Measurements from ENCODE around the gene KIAA0586. TPM values are rescaled to one million over a fixed set of nuclear protein-coding genes. Genes with fewer than 3 reads are reported as not detected.
A peak's percentile ranks its signal among the peaks of the same experiment; 100 is the strongest.

Gene KIAA0586
- total RNA-seq, 1 experiment from 2014 or later, result 26.2 TPM

DNA sequence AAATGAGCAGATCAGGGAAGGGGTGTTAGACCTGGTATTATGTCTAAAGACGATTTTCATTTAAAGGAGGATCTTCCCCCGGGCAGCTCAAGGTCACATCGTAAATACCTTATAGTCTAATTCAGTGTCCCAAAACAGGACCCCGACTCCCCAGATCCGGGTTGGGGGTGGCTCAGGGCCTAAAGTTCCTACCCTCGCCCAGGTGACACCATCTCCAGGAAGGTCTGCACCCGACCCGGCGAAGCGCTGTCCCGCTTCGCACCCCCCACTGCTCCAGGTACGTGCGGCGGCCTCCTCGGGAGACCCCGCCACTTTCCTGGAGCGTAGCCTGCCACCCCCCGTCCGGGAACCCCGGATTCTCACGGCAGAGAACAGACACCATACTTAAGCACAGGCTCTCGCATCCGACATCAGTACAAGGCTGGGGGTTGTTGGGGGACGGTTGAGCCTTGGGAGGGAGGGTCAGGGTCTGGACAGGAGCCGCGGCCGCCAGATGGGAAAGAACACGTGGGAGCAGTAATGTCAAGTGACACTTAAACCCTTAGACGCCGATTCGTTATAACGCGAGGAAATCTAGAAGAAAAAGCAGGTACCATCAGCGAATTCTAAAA is 744 bp upstream of the KIAA0586 start:
- Mint-ChIP-seq H3K36me3 (ENCODE audit: insufficient read depth, unreplicated experiment) (peaks cover 51% of the 10 kb centered on the region), H3K9me3 (ENCODE audit: unreplicated experiment) (no peaks in the 10 kb centered on the region), H3K27ac (ENCODE audit: low read depth, unreplicated experiment) (peak overlapping the region; percentile 96), H3K4me3 (ENCODE audit: unreplicated experiment) (peak overlapping the region; percentile 85), H3K4me1 (ENCODE audit: insufficient read depth, unreplicated experiment) (peaks cover 22% of the 10 kb centered on the region), H3K27me3 (ENCODE audit: insufficient read depth, unreplicated experiment) (no peaks in the 10 kb centered on the region)
- intact Hi-C loops (cut with micrococcal nuclease), result no loop called here
- CTCF ChIA-PET, result interaction anchor here (0.6 to 0.7 kb wide), 2 partner anchors 100 to 1356 kb away, joined by 3 to 4 read pairs; no protein-coding TSS in a partner anchor
- TF ChIP-seq, protein P1, sequence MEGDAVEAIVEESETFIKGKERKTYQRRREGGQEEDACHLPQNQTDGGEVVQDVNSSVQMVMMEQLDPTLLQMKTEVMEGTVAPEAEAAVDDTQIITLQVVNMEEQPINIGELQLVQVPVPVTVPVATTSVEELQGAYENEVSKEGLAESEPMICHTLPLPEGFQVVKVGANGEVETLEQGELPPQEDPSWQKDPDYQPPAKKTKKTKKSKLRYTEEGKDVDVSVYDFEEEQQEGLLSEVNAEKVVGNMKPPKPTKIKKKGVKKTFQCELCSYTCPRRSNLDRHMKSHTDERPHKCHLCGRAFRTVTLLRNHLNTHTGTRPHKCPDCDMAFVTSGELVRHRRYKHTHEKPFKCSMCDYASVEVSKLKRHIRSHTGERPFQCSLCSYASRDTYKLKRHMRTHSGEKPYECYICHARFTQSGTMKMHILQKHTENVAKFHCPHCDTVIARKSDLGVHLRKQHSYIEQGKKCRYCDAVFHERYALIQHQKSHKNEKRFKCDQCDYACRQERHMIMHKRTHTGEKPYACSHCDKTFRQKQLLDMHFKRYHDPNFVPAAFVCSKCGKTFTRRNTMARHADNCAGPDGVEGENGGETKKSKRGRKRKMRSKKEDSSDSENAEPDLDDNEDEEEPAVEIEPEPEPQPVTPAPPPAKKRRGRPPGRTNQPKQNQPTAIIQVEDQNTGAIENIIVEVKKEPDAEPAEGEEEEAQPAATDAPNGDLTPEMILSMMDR (IDR thresholded peaks at IDR 0.05; ENCODE audit: unreplicated experiment), result no peak
- BruUV-seq (replicated peaks), result TSS peak; percentile 72
- POLR2A ChIA-PET, result interaction anchor here (0.6 to 3.1 kb wide), 29 partner anchors 10 to 1822 kb away, joined by 3 to 75 read pairs (median 6); partner anchors contain the start of genes ARID4A, PPM1A, PSMA3 and TOMM20L
- DNase-seq (ENCODE audit: unreplicated experiment), result peak; percentile 62

DNA sequence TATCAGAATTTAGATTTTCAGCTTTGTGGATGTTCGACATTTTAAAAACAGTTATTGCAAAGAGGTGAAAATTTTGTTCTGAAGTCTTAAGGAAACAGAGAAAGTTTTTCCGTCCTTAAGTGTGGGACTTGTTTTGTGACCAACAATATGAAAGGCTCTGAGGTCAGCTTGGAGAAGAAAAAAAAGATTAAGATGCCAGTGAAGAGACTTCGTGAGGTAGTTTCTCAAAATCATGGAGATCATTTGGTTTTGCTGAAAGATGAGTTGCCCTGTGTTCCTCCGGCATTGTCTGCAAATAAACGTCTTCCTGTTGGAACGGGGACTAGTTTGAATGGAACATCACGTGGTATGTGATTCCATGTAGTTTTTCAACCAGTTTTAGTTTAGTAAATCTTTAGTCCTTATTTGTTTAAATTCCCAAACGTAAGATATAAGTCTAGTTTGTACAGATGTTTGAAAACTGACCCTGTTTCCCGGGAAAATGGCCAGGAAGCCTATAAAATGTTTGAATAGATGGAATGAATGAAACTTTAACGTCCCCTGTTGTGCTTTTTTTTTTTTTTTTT is 682 bp downstream of the KIAA0586 start:
- DNase-seq (ENCODE audit: unreplicated experiment), result peak; percentile 59
- Mint-ChIP-seq H3K9me3 (ENCODE audit: unreplicated experiment) (no peaks in the 10 kb centered on the region), H3K27ac (ENCODE audit: low read depth, unreplicated experiment) (peak overlapping the region; percentile 96), H3K36me3 (ENCODE audit: insufficient read depth, unreplicated experiment) (peaks cover 46% of the 10 kb centered on the region), H3K27me3 (ENCODE audit: insufficient read depth, unreplicated experiment) (no peaks in the 10 kb centered on the region), H3K4me1 (ENCODE audit: insufficient read depth, unreplicated experiment) (peaks cover 22% of the 10 kb centered on the region), H3K4me3 (ENCODE audit: unreplicated experiment) (peak overlapping the region; percentile 85)
- CTCF ChIA-PET, result interaction anchor here (1.2 kb wide), 1 partner anchor 49 kb away, joined by 3 read pairs; no protein-coding TSS in a partner anchor
- intact Hi-C loops (cut with micrococcal nuclease), result no loop called here
- TSS peak; percentile 79 for BruUV-seq (replicated peaks)
- POLR2A ChIA-PET, result interaction anchor here (0.6 to 3.1 kb wide), 26 partner anchors 9 to 1056 kb away, joined by 3 to 75 read pairs (median 6); partner anchors contain the start of genes ARID4A, JKAMP, L3HYPDH and PSMA3
- TF ChIP-seq, protein P1 (IDR thresholded peaks at IDR 0.05; ENCODE audit: unreplicated experiment), result no peak

GRCh38 chr14:58430156-58430555 is 2.6 kb downstream of the KIAA0586 start:
- POLR2A ChIA-PET, result interaction anchor here (0.7 to 1.8 kb wide), 8 partner anchors 19 to 609 kb away, joined by 3 to 6 read pairs (median 4); partner anchors contain the start of gene ARID4A
- BruUV-seq (replicated peaks), result no TSS peak

GRCh38 chr14:58439476-58439875 is 12.0 kb downstream of the KIAA0586 start:
- DNase-seq (ENCODE audit: unreplicated experiment), result no peak
- Mint-ChIP-seq H3K27ac (ENCODE audit: low read depth, unreplicated experiment) (no peak overlapping the region), H3K9me3 (ENCODE audit: unreplicated experiment) (no peaks in the 10 kb centered on the region), H3K4me1 (ENCODE audit: insufficient read depth, unreplicated experiment) (no peaks in the 10 kb centered on the region), H3K36me3 (ENCODE audit: insufficient read depth, unreplicated experiment) (peaks cover 37% of the 10 kb centered on the region), H3K27me3 (ENCODE audit: insufficient read depth, unreplicated experiment) (no peaks in the 10 kb centered on the region), H3K4me3 (ENCODE audit: unreplicated experiment) (no peak overlapping the region)
- POLR2A ChIA-PET, result interaction anchor here (0.6 to 1.0 kb wide), 2 partner anchors 13 to 15 kb away, joined by 3 to 5 read pairs; partner anchors contain the start of genes KIAA0586 and TIMM9
- CTCF ChIA-PET, result no interaction called here
- intact Hi-C loops (cut with micrococcal nuclease), result no loop called here
- TF ChIP-seq, protein P1 (IDR thresholded peaks at IDR 0.05; ENCODE audit: unreplicated experiment), result no peak
- BruUV-seq (replicated peaks), result no TSS peak

More at GRCh38 chr14:58430156-58430555, 2.6 kb downstream of the KIAA0586 start:
- TF ChIP-seq, protein P1 (IDR thresholded peaks at IDR 0.05; ENCODE audit: unreplicated experiment), result no peak
- intact Hi-C loops (cut with micrococcal nuclease), result no loop called here
- Mint-ChIP-seq H3K4me1 (ENCODE audit: insufficient read depth, unreplicated experiment) (peaks cover 16% of the 10 kb centered on the region), H3K9me3 (ENCODE audit: unreplicated experiment) (no peaks in the 10 kb centered on the region), H3K27ac (ENCODE audit: low read depth, unreplicated experiment) (no peak overlapping the region), H3K36me3 (ENCODE audit: insufficient read depth, unreplicated experiment) (peaks cover 34% of the 10 kb centered on the region), H3K27me3 (ENCODE audit: insufficient read depth, unreplicated experiment) (no peaks in the 10 kb centered on the region), H3K4me3 (ENCODE audit: unreplicated experiment) (peak overlapping the region; percentile 85)
- peak; percentile 38 for DNase-seq (ENCODE audit: unreplicated experiment)
- CTCF ChIA-PET, result interaction anchor here (0.7 kb wide), 1 partner anchor 71 kb away, joined by 4 read pairs; no protein-coding TSS in a partner anchor

All from MCF 10A (cell line).